Endometrial microvascular endothelial cells (primary cell): ENCODE results near the gene EEFSEC. TPM values are rescaled to one million over a fixed set of nuclear protein-coding genes. Genes with fewer than 3 reads are reported as not detected.

ENCODE experiments used
- in situ Hi-C: cut with HindIII; loops from 2 replicates; pipeline ENCODE4 v1.10.0; 2017; ENCODE audit warnings: low sequenced_read_pairs, low pct_unique_long_range_greater_than_20kb; ENCODE audit errors: inconsistent ontology term
- total RNA-seq: library from RNA; depleted of rRNA; stranded (reverse); fragments of >200 nt; gene quantifications from one replicate; pipeline ENCODE4 v1.2.3, GENCODE V29; 2015; ENCODE audit errors: inconsistent ontology term

The EEFSEC gene
- total RNA-seq, 1 donor from 2014 or later, result 21.7 TPM

GRCh38 chr3:128366136-128366535 lies 212.9 kb downstream of the EEFSEC start:
- in situ Hi-C loops, result no loop called here

- in situ Hi-C loops, result no loop called here
These were observed 213.4 kb downstream of the EEFSEC start for GRCh38 chr3:128366652-128367051.

- in situ Hi-C loops, result no loop called here
These were observed 213.9 kb downstream of the EEFSEC start for GRCh38 chr3:128367221-128367620.

- in situ Hi-C loops, result no loop called here
These were observed 214.5 kb downstream of the EEFSEC start for GRCh38 chr3:128367761-128368160.

GRCh38 chr3:128368626-128369025 lies 215.3 kb downstream of the EEFSEC start:
- in situ Hi-C loops, result no loop called here

- in situ Hi-C loops, result no loop called here
These were observed 215.9 kb downstream of the EEFSEC start for GRCh38 chr3:128369121-128369703.

GRCh38 chr3:128369881-128370642 lies 216.8 kb downstream of the EEFSEC start:
- in situ Hi-C loops, result no loop called here

GRCh38 chr3:128372281-128372680 lies 219.0 kb downstream of the EEFSEC start:
- in situ Hi-C loops, result no loop called here

- in situ Hi-C loops, result no loop called here
These were observed 219.6 kb downstream of the EEFSEC start for GRCh38 chr3:128372707-128373533.

GRCh38 chr3:128374746-128375445 lies 221.6 kb downstream of the EEFSEC start:
- in situ Hi-C loops, result no loop called here

- in situ Hi-C loops, result no loop called here
These were observed 223.2 kb downstream of the EEFSEC start for GRCh38 chr3:128376516-128376915.

- in situ Hi-C loops, result no loop called here
These were observed 225.5 kb downstream of the EEFSEC start for GRCh38 chr3:128378631-128379347.

GRCh38 chr3:128379367-128380160 lies 226.3 kb downstream of the EEFSEC start:
- in situ Hi-C loops, result no loop called here

GRCh38 chr3:128380295-128380694 lies 227.0 kb downstream of the EEFSEC start:
- in situ Hi-C loops, result no loop called here

- in situ Hi-C loops, result no loop called here
These were observed 227.4 kb downstream of the EEFSEC start for GRCh38 chr3:128380719-128381118.

- in situ Hi-C loops, result no loop called here
These were observed 228.3 kb downstream of the EEFSEC start for GRCh38 chr3:128381609-128382008.

- in situ Hi-C loops, result no loop called here
These were observed 229.0 kb downstream of the EEFSEC start for GRCh38 chr3:128382221-128382807.
